ENCODE results near the gene HHIP.

DNA sequence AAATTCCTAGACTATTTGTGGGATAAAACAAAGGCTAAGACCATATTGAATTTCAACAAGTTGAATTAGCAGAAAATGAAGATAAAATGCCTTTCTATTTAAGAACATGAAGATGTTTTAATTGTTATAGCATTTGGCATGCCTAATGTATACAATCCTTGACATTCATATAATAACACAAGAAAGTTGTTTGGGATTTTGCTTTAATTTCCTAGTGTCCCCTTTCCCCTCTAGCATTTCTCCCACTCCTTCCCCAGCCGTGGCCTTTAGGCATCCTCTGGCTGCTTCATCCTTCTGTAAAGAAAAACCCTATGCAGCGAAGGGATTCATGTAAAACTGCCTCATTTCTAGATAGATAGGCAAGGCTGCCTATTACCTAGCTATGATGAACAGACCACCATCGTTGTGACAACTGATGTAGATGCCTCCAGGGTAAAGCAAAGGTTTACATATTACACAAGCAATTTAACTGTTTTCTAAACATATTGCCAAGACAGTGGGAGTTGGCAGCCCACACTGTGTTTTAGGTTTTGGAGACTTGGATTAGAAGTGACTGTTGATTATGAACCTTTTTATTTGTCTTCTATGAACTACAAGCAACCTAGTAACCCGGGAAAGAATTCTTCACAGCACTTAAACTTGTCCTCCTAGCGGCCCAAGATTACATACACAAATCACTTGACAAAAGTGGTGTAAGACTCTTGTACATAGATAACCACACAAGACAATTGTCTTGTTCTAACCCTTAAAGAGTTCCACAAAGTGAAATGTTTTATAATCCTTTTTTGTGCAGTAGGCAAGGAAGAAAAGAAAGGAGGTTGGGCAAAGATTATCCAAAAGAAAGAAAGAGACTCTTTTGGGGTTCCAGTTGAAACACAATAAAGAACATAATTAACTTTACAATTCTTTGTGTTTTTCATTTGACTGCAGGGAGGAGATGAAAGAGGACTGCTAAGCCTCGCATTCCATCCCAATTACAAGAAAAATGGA, 59.9 kb downstream of the HHIP start:
- TF ChIP-seq RCOR1 (IDR thresholded peaks at IDR 0.05; ENCODE audit: borderline replicate concordance in 1 of 2, low read depth in 2 of 2, low read length in 2 of 2): no peak
- TF ChIP-seq JUN (IDR thresholded peaks at IDR 0.05; ENCODE audit: borderline replicate concordance, low read depth, low read length): no peak
- TF ChIP-seq JUN (CRISPR knock-in tag; IDR thresholded peaks at IDR 0.05; ENCODE audit: borderline replicate concordance): no peak
- no peak for TF ChIP-seq RNF2 (IDR thresholded peaks at IDR 0.05)
- TF ChIP-seq RBM14 (IDR thresholded peaks at IDR 0.05; ENCODE audit: borderline replicate concordance, insufficient read depth, low read depth, low read length): no peak
- no peak for TF ChIP-seq EZH2 (IDR thresholded peaks at IDR 0.05; ENCODE audit: borderline replicate concordance, low read depth, low read length)
- TF ChIP-seq STAG1 (CRISPR knock-in tag; IDR thresholded peaks at IDR 0.05; ENCODE audit: borderline replicate concordance): no peak
- no peak for TF ChIP-seq NKRF (IDR thresholded peaks at IDR 0.05; ENCODE audit: borderline replicate concordance)
- no peak for TF ChIP-seq BCLAF1 (IDR thresholded peaks at IDR 0.05; ENCODE audit: borderline replicate concordance in 1 of 2, control insufficient read depth in 1 of 2, low read depth in 2 of 2, low read length in 1 of 2)
- TF ChIP-seq SREBF1 (IDR thresholded peaks at IDR 0.05; ENCODE audit: borderline replicate concordance, low read depth, low read length): no peak
- TF ChIP-seq CREB3 (tag; conservative IDR thresholded peaks at IDR 0.05; ENCODE audit: low read depth): no peak
- TF ChIP-seq ZFP1 (CRISPR knock-in tag; IDR thresholded peaks at IDR 0.05): no peak
